Tibial nerve (tissue), 3 donors: ENCODE results near the gene DNAJC13.

Source experiments
- POLR2A ChIP-seq, 2 donors: fragments of 450-650 bp; IDR thresholded peaks; one replicate each; pipeline ENCODE4 v1.6.1; 2017; ENCODE audit warnings: antibody characterized with exemption in 2 of 2, mild to moderate bottlenecking in 2 of 2, moderate library complexity in 2 of 2
- TF ChIP-seq, protein P1 (sequence below), 5 experiments: fragments of 200-600 bp in 3 of 5; fragments of 450-650 bp in 2 of 5; sonication (generic) in 3 of 5; IDR thresholded peaks; one replicate each; pipeline ENCODE4 v1.5.1; 2016 to 2019; ENCODE audit warnings: antibody characterized with exemption in 5 of 5, mild to moderate bottlenecking in 3 of 5, moderate library complexity in 2 of 5

DNA sequence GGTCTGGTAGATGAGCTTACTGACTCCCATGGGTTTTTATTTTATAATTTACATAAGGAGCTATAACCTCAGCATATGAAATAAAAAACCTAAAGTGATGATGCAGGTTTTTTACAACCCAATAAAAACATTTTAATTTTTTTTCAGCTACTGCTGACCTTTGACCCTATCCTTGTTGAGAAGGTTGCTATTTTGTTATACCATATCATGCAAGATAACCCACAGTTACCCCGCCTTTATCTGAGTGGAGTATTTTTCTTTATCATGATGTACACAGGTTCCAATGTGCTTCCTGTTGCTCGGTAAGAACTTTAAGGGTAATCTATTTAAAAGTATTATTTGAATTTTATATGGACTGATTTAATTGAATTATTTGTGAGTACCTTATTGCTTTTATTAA, 70.8 kb downstream of the DNAJC13 start:
- TF ChIP-seq, protein P1, sequence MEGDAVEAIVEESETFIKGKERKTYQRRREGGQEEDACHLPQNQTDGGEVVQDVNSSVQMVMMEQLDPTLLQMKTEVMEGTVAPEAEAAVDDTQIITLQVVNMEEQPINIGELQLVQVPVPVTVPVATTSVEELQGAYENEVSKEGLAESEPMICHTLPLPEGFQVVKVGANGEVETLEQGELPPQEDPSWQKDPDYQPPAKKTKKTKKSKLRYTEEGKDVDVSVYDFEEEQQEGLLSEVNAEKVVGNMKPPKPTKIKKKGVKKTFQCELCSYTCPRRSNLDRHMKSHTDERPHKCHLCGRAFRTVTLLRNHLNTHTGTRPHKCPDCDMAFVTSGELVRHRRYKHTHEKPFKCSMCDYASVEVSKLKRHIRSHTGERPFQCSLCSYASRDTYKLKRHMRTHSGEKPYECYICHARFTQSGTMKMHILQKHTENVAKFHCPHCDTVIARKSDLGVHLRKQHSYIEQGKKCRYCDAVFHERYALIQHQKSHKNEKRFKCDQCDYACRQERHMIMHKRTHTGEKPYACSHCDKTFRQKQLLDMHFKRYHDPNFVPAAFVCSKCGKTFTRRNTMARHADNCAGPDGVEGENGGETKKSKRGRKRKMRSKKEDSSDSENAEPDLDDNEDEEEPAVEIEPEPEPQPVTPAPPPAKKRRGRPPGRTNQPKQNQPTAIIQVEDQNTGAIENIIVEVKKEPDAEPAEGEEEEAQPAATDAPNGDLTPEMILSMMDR (IDR thresholded peaks at IDR 0.05), result no peak
- no peak for TF ChIP-seq POLR2A (IDR thresholded peaks at IDR 0.05)
